K562 (cell line): ENCODE results near the gene CRKL. TPM values are rescaled to one million over a fixed set of nuclear protein-coding genes. Genes with fewer than 3 reads are reported as not detected.

Experiments used
- CHD2 ChIP-seq: IDR thresholded peaks from 2 replicates; pipeline ENCODE4 v1.6.1; 2011; ENCODE audit warnings: low read depth, low read length
- ERF ChIP-seq: fragments of 450-650 bp; formaldehyde crosslinking; IDR thresholded peaks from 2 replicates; pipeline ENCODE4 v1.4.0; 2020; ENCODE audit warnings: mild to moderate bottlenecking, mixed read lengths
- GATA2 ChIP-seq: sonication (generic); formaldehyde crosslinking; IDR thresholded peaks from 2 replicates; pipeline ENCODE4 v1.4.0; 2020; ENCODE audit warnings: mild to moderate bottlenecking, missing genetic modification reagents
- MTA3 ChIP-seq: fragments of 450-650 bp; formaldehyde crosslinking; IDR thresholded peaks from 2 replicates; pipeline ENCODE4 v1.6.1; 2017; ENCODE audit warnings: mild to moderate bottlenecking, borderline replicate concordance
- NFIC ChIP-seq: fragments of 450-650 bp; IDR thresholded peaks from 2 replicates; pipeline ENCODE4 v1.6.1; 2017; ENCODE audit warnings: mild to moderate bottlenecking, inconsistent platforms
- OTX1 ChIP-seq: fragments of 450-650 bp; formaldehyde crosslinking; IDR thresholded peaks from 2 replicates; pipeline ENCODE4 v1.4.0; 2022; ENCODE audit warnings: mild to moderate bottlenecking
- PURB ChIP-seq: sonication (generic); formaldehyde crosslinking; IDR thresholded peaks from 2 replicates; pipeline ENCODE4 v1.9.0; 2021; ENCODE audit warnings: low read depth, mild to moderate bottlenecking, missing genetic modification reagents
- SREBF1 ChIP-seq: fragments of 150-350 bp; IDR thresholded peaks from 2 replicates; pipeline ENCODE4 v1.6.1; 2014; ENCODE audit warnings: antibody characterized with exemption, low read depth, low read length, borderline replicate concordance
- STAT5A ChIP-seq: IDR thresholded peaks from 2 replicates; pipeline ENCODE4 v1.6.1; 2012; ENCODE audit warnings: low read length, inconsistent platforms, borderline replicate concordance
- TAF7 ChIP-seq: fragments of 450-650 bp; IDR thresholded peaks from 2 replicates; pipeline ENCODE4 v1.6.1; 2016; ENCODE audit warnings: missing genetic modification characterization, missing compliant biosample characterization
- ZNF224 ChIP-seq: sonication (generic); formaldehyde crosslinking; IDR thresholded peaks from 2 replicates; pipeline ENCODE4 v1.8.0; 2022; ENCODE audit warnings: mild to moderate bottlenecking, missing genetic modification reagents
- ZNF23 ChIP-seq: fragments of 250-450 bp; sonication (Bioruptor Pico); IDR thresholded peaks from 2 replicates; pipeline ENCODE4 v1.4.0; 2020; ENCODE audit warnings: mild to moderate bottlenecking
- polyA plus RNA-seq, 8 experiments: library from polyadenylated mRNA; depleted of rRNA in 4 of 8; stranded (reverse) in 5 of 8; unstranded in 3 of 8; fragments of >200 nt; fragmentation: Nextera tagmentation in 2 of 8; fragmentation: Illumina TruSeq in 1 of 8; extraction: Ambion mirVana in 2 of 8; extraction: Trizol in 1 of 8; gene quantifications; 2 replicates each; pipeline versions ENCODE4 v1.2.1 to v1.2.3, GENCODE V29; 2011 to 2014; ENCODE audit warnings: inconsistent platforms in 1 of 8, missing spikeins in 1 of 8
- total RNA-seq, 7 experiments: library from RNA; depleted of rRNA in 6 of 7; stranded (reverse); fragments of >200 nt in 6 of 7; fragmentation: Illumina TruSeq in 2 of 7; extraction: Trizol in 2 of 7; gene quantifications; 2 replicates each; pipeline versions ENCODE4 v1.2.1 to v1.2.3, GENCODE V29; 2011 to 2021; ENCODE audit warnings: low replicate concordance in 1 of 7
- TF ChIP-seq, protein P1 (sequence below): sonication (generic); formaldehyde crosslinking; IDR thresholded peaks from 2 replicates; pipeline ENCODE4 v1.8.1; 2023; ENCODE audit warnings: mild to moderate bottlenecking, missing genetic modification reagents, moderate library complexity
- TF ChIP-seq, protein P2 (sequence below), 3 experiments: fragments of 200-800 bp in 1 of 3; sonication (Bioruptor generic) in 1 of 3; sonication (generic) in 1 of 3; formaldehyde crosslinking in 1 of 3; IDR thresholded peaks; 2 replicates each; pipeline versions ENCODE4 v1.6.1 to v1.8.0; 2016 to 2022; ENCODE audit warnings: mild to moderate bottlenecking in 2 of 3, missing compliant biosample characterization in 2 of 3, missing genetic modification characterization in 2 of 3, missing genetic modification reagents in 1 of 3
- TF ChIP-seq, protein P3 (sequence below), 2 experiments: IDR thresholded peaks in 1 of 2; conservative IDR thresholded peaks in 1 of 2; 2 replicates each; pipeline ENCODE4 v1.6.1; 2016; ENCODE audit warnings: low read depth in 2 of 2, mild to moderate bottlenecking in 1 of 2, missing compliant biosample characterization in 1 of 2, missing genetic modification characterization in 1 of 2, moderate library complexity in 1 of 2
- TF ChIP-seq, protein P4 (sequence below): fragments of 250-450 bp; sonication (Bioruptor Pico); IDR thresholded peaks from 2 replicates; pipeline ENCODE4 v1.8.0; 2021; ENCODE audit warnings: moderate library complexity, mild to moderate bottlenecking, inconsistent platforms
- TF ChIP-seq, protein P5 (sequence below): fragments of 250-450 bp; sonication (Bioruptor Pico); IDR thresholded peaks from 2 replicates; pipeline ENCODE4 v1.8.0; 2022; ENCODE audit warnings: inconsistent platforms

The CRKL gene
- total and polyA plus RNA-seq, 9 of the 15 experiments (the other 6 are each of a cell fraction or from before 2014, with no cell fraction given): 100 to 263 (median 124) TPM

GRCh38 chr22:20952544-20953341 lies 35.5 kb downstream of the CRKL start (continued):
- TF ChIP-seq ZNF23: no peak
- TF ChIP-seq SREBF1: 0 out of 2 replicates have a peak, but pooled peaks have one; percentile 28
- TF ChIP-seq, protein P1, sequence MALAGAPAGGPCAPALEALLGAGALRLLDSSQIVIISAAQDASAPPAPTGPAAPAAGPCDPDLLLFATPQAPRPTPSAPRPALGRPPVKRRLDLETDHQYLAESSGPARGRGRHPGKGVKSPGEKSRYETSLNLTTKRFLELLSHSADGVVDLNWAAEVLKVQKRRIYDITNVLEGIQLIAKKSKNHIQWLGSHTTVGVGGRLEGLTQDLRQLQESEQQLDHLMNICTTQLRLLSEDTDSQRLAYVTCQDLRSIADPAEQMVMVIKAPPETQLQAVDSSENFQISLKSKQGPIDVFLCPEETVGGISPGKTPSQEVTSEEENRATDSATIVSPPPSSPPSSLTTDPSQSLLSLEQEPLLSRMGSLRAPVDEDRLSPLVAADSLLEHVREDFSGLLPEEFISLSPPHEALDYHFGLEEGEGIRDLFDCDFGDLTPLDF: peak; percentile 72; the same call in 1 of the 2 replicates
- TF ChIP-seq NFIC: no peak
- TF ChIP-seq, protein P2, sequence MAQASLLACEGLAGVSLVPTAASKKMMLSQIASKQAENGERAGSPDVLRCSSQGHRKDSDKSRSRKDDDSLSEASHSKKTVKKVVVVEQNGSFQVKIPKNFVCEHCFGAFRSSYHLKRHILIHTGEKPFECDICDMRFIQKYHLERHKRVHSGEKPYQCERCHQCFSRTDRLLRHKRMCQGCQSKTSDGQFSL (CRISPR knock-in tag; IDR thresholded peaks at IDR 0.05): peak; percentile 32; the same call in 1 of the 2 replicates
- TF ChIP-seq, protein P2 (tag; IDR thresholded peaks at IDR 0.05): no peak
- TF ChIP-seq GATA2 (CRISPR knock-in tag): no peak
- 0 out of 2 replicates have a peak, but pooled peaks have one; percentile 12 for TF ChIP-seq MTA3
- no peak for TF ChIP-seq STAT5A
- TF ChIP-seq, protein P3, sequence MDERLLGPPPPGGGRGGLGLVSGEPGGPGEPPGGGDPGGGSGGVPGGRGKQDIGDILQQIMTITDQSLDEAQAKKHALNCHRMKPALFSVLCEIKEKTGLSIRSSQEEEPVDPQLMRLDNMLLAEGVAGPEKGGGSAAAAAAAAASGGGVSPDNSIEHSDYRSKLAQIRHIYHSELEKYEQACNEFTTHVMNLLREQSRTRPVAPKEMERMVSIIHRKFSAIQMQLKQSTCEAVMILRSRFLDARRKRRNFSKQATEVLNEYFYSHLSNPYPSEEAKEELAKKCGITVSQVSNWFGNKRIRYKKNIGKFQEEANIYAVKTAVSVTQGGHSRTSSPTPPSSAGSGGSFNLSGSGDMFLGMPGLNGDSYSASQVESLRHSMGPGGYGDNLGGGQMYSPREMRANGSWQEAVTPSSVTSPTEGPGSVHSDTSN (CRISPR knock-in tag; IDR thresholded peaks at IDR 0.05; ENCODE audit: low read depth): no peak
- TF ChIP-seq, protein P3 (tag; conservative IDR thresholded peaks at IDR 0.05; ENCODE audit: low read depth): no peak
- TF ChIP-seq OTX1: 0 out of 2 replicates have a peak, but pooled peaks have one; percentile 17
- peak; percentile 19; the same call in 1 of the 2 replicates for TF ChIP-seq TAF7 (tag)
- TF ChIP-seq, protein P4, sequence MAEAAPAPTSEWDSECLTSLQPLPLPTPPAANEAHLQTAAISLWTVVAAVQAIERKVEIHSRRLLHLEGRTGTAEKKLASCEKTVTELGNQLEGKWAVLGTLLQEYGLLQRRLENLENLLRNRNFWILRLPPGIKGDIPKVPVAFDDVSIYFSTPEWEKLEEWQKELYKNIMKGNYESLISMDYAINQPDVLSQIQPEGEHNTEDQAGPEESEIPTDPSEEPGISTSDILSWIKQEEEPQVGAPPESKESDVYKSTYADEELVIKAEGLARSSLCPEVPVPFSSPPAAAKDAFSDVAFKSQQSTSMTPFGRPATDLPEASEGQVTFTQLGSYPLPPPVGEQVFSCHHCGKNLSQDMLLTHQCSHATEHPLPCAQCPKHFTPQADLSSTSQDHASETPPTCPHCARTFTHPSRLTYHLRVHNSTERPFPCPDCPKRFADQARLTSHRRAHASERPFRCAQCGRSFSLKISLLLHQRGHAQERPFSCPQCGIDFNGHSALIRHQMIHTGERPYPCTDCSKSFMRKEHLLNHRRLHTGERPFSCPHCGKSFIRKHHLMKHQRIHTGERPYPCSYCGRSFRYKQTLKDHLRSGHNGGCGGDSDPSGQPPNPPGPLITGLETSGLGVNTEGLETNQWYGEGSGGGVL: peak; percentile 6; the same call in 1 of the 2 replicates
- TF ChIP-seq, protein P5, sequence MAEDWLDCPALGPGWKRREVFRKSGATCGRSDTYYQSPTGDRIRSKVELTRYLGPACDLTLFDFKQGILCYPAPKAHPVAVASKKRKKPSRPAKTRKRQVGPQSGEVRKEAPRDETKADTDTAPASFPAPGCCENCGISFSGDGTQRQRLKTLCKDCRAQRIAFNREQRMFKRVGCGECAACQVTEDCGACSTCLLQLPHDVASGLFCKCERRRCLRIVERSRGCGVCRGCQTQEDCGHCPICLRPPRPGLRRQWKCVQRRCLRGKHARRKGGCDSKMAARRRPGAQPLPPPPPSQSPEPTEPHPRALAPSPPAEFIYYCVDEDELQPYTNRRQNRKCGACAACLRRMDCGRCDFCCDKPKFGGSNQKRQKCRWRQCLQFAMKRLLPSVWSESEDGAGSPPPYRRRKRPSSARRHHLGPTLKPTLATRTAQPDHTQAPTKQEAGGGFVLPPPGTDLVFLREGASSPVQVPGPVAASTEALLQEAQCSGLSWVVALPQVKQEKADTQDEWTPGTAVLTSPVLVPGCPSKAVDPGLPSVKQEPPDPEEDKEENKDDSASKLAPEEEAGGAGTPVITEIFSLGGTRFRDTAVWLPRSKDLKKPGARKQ (CRISPR knock-in tag): peak; percentile 21; the same call in 1 of the 2 replicates
- 0 out of 2 replicates have a peak, but pooled peaks have one; percentile 9 for TF ChIP-seq ERF (CRISPR knock-in tag)
- no peak for TF ChIP-seq CHD2
- 0 out of 2 replicates have a peak, but pooled peaks have one; percentile 72 for TF ChIP-seq PURB
- TF ChIP-seq ZNF224 (CRISPR knock-in tag): 0 out of 2 replicates have a peak, but pooled peaks have one; percentile 53
